Measurements from ENCODE around the gene MAP4. TPM values are rescaled to one million over a fixed set of nuclear protein-coding genes. Genes with fewer than 3 reads are reported as not detected.
"Not testable (repeated sequence)": the region's sequence is repeated elsewhere in the genome, so short reads cannot be mapped to it uniquely, and the experiment has no call there.

The MAP4 gene
- total RNA-seq, 4 donors from 2014 or later = 597 to 976 (median 687) TPM

DNA sequence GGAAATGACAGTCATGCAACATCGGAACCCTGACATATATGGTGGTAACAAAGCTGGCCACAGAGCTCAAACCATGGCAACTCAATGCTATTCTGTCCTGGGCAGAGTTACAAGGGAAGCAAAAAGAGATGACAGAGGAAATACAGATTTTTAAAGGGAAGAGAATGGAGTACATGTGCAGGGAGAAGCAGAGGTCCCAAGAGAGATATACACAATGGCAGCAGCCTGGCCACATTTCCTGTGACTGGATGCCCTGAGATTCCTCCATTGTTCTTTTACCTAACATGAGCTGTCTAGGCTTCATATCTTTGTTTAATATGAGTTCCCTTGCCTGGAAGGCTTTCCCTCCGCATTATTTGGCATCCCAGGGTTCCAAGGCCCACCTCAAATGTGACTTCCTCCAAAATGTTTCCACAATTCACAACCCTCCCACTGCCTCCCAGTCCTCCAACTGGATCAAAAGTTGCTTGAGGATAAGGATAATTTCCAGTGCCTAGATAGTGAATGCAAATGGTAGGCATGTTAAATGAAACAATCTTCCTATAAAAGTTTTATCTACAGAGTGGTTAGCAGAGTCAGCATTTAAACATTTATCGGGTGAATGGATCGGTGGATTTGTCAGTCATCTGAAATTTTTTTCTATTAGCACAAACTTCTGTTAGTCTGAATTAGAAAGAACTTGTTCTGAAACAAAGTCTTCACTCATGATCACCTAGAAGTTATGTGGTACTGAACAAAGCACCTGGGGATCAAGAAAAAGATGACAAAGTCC is 127.0 kb downstream of the MAP4 start:
- peak overlapping the region; percentile 41 to 77 (median 67) for H3K27ac ChIP-seq

DNA sequence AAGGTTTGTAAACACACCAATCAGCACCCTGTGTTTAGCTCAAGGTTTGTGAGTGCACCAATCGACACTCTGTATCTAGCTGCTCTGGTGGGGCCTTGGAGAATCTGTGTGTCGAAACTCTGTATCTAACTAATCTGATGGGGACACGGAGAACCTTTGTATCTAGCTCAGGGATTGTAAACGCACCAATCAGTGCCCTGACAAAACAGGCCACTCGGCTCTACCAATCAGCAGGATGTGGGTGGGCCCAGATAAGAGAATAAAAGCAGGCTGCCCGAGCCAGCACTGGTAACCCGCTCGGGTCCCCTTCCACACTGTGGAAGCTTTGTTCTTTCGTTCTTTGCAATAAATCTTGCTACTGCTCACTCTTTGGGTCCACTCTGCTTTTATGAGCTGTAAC is 128.2 kb downstream of the MAP4 start:
- intact Hi-C loops (cut with DNase I; ENCODE audit: low total_unique reads); ATAC-seq; DNase-seq; H3K27ac ChIP-seq; in situ Hi-C loops (cut with MboI; ENCODE audit: low sequenced_read_pairs in 4 of 4); H3K27me3 ChIP-seq; H3K4me3 ChIP-seq; H3K9me3 ChIP-seq: not testable (repeated sequence)
- H3K36me3 ChIP-seq = peaks cover 0 to 22% of the 10 kb centered on the region in 2 donors
- H3K4me1 ChIP-seq = peaks cover 23 to 39% of the 10 kb centered on the region in 2 donors

More for the DNA sequence above, 127.0 kb downstream of the MAP4 start:
- Histone ChIP-seq H3K27me3 (no peaks in the 10 kb centered on the region), H3K4me1 (peaks cover 23 to 50% of the 10 kb centered on the region in 2 donors), H3K36me3 (peaks cover 0 to 22% of the 10 kb centered on the region in 2 donors), H3K4me3 (no peak overlapping the region), H3K9me3 (no peaks in the 10 kb centered on the region)
- no peak for ATAC-seq
- in situ Hi-C loops (cut with MboI; ENCODE audit: low sequenced_read_pairs in 4 of 4) = no loop called here
- no peak for TF ChIP-seq POLR2A (IDR thresholded peaks at IDR 0.05)
- TF ChIP-seq, protein P1, sequence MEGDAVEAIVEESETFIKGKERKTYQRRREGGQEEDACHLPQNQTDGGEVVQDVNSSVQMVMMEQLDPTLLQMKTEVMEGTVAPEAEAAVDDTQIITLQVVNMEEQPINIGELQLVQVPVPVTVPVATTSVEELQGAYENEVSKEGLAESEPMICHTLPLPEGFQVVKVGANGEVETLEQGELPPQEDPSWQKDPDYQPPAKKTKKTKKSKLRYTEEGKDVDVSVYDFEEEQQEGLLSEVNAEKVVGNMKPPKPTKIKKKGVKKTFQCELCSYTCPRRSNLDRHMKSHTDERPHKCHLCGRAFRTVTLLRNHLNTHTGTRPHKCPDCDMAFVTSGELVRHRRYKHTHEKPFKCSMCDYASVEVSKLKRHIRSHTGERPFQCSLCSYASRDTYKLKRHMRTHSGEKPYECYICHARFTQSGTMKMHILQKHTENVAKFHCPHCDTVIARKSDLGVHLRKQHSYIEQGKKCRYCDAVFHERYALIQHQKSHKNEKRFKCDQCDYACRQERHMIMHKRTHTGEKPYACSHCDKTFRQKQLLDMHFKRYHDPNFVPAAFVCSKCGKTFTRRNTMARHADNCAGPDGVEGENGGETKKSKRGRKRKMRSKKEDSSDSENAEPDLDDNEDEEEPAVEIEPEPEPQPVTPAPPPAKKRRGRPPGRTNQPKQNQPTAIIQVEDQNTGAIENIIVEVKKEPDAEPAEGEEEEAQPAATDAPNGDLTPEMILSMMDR (IDR thresholded peaks at IDR 0.05 in 4 of 5, conservative IDR thresholded peaks at IDR 0.05 in 1 of 5) = no peak
- DNase-seq = no peak
- intact Hi-C loops (cut with DNase I; ENCODE audit: low total_unique reads) = no loop called here

DNA sequence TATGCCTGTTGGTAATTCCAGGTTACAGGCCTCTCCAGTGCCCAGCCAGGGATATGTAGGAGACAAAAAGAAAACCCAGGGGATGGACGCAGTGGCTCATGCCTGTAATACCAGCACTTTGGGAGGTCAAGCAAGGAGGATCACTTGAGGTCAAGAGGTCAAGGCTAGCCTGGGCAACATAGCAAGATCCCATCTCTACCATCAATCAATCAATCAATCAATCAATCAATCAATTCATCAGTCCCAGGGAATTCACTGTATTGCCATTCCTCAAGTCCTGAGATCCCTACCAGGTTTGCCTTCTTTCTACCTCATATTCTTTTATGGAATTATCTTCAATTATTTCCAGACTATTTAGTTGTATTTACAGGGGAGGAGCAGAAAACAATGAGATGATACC is 131.0 kb downstream of the MAP4 start:
- Histone ChIP-seq H3K27me3 (no peaks in the 10 kb centered on the region), H3K9me3 (no peaks in the 10 kb centered on the region), H3K36me3 (peaks cover 0 to 34% of the 10 kb centered on the region in 2 donors), H3K27ac (no peak overlapping the region), H3K4me1 (peaks cover 4 to 11% of the 10 kb centered on the region in 2 donors), H3K4me3 (no peak overlapping the region)
- in situ Hi-C loops (cut with MboI; ENCODE audit: low sequenced_read_pairs in 4 of 4) (no loop called here), intact Hi-C loops (cut with DNase I; ENCODE audit: low total_unique reads) (no loop called here)
- no peak for DNase-seq
- TF ChIP-seq POLR2A (IDR thresholded peaks at IDR 0.05) = no peak
- TF ChIP-seq, protein P1 (IDR thresholded peaks at IDR 0.05 in 4 of 5, conservative IDR thresholded peaks at IDR 0.05 in 1 of 5) = no peak
- peak in 1 of 2 donors; percentile 19 for ATAC-seq

DNA sequence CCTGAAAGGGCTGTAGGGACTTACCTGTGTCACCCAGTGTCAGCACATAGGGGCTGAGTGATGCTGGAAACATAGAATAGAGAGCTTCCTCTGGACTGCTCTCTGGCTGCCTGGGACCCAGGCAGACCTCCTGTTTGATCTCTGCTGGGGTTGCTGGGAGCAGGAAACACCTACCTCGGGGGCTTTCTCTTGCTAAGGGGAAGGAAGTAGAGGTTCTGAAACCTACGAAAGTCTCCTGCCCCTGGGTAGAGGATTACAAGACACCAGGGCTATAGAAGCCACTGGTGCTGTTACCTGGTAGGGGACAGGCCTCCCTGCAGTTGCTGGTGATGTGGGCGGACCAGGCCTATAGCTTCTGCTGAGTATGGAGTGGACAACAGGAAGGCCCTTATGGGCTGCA is 131.6 kb downstream of the MAP4 start:
- peaks cover 0 to 6% of the 10 kb centered on the region in 2 donors for H3K4me1 ChIP-seq
- no peaks in the 10 kb centered on the region for H3K9me3 ChIP-seq
- no peak overlapping the region for H3K4me3 ChIP-seq
- no peaks in the 10 kb centered on the region for H3K27me3 ChIP-seq
- H3K36me3 ChIP-seq = peaks cover 0 to 33% of the 10 kb centered on the region in 2 donors
- in situ Hi-C loops (cut with MboI; ENCODE audit: low sequenced_read_pairs in 4 of 4) = no loop called here
- TF ChIP-seq, protein P1 (IDR thresholded peaks at IDR 0.05 in 4 of 5, conservative IDR thresholded peaks at IDR 0.05 in 1 of 5) = no peak
- no peak for TF ChIP-seq POLR2A (IDR thresholded peaks at IDR 0.05)
- intact Hi-C loops (cut with DNase I; ENCODE audit: low total_unique reads) = no loop called here
- no peak overlapping the region for H3K27ac ChIP-seq
- ATAC-seq (no peak), DNase-seq (no peak)

DNA sequence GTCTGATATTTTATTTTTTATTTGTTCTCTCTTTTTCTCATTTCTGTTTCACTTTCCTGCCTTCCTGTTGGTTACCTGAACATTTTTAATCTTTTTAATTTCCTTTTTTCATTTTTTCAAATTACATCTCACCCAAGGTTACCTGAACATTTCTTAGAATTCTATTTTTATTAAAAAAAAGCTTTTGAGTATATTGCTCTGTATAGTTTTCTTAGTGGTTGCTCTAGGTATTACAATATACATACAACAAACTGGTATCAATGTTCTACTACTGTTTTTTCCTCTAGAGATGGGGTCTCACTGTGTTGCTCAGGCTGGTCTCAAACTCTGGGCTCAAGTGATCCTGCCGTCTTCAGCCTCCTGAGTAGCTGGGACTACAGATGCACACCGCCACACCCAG is 133.9 kb downstream of the MAP4 start:
- Histone ChIP-seq H3K4me3 (no peak overlapping the region), H3K27me3 (no peaks in the 10 kb centered on the region), H3K36me3 (peaks cover 0 to 32% of the 10 kb centered on the region in 2 donors), H3K4me1 (peaks cover 0 to 9% of the 10 kb centered on the region in 2 donors), H3K27ac (peak overlapping the region in 1 of 4 donors; percentile 28), H3K9me3 (no peaks in the 10 kb centered on the region)
- TF ChIP-seq, protein P1 (IDR thresholded peaks at IDR 0.05 in 4 of 5, conservative IDR thresholded peaks at IDR 0.05 in 1 of 5) = peak in 1 of 5 experiments; percentile 22
- no peak for TF ChIP-seq POLR2A (IDR thresholded peaks at IDR 0.05)
- in situ Hi-C loops (cut with MboI; ENCODE audit: low sequenced_read_pairs in 4 of 4) (no loop called here), intact Hi-C loops (cut with DNase I; ENCODE audit: low total_unique reads) (no loop called here)
- no peak for DNase-seq
- ATAC-seq = no peak
